Liver (tissue), 9 donors: ENCODE results near the gene CHCT1. TPM values are rescaled to one million over a fixed set of nuclear protein-coding genes. Genes with fewer than 3 reads are reported as not detected.
"Not testable (repeated sequence)": the region's sequence is repeated elsewhere in the genome, so short reads cannot be mapped to it uniquely, and the experiment has no call there.

Experiments used
- DNase-seq: peaks from one replicate; pipeline ENCODE4 v3.0.0-alpha.2; 2017; ENCODE audit warnings: low spot score
- H3K27ac ChIP-seq, 2 donors: one replicate each; pipeline ENCODE4 v1.7.0; 2013; ENCODE audit warnings: inconsistent platforms in 2 of 2, low read length in 2 of 2, control low read depth in 1 of 2, low read depth in 1 of 2, mild to moderate bottlenecking in 1 of 2
- H3K27me3 ChIP-seq, 4 donors: one replicate each; pipeline versions ENCODE4 v1.6.1 to v1.7.0; 2013; ENCODE audit warnings: low read length in 3 of 4, inconsistent platforms in 1 of 4, mild to moderate bottlenecking in 1 of 4, moderate library complexity in 1 of 4; ENCODE audit not compliant: control insufficient read depth in 4 of 4, insufficient read depth in 4 of 4
- H3K36me3 ChIP-seq, 4 donors: one replicate each; pipeline versions ENCODE4 v1.6.1 to v1.7.0; 2013; ENCODE audit warnings: low read length in 3 of 4, mild to moderate bottlenecking in 3 of 4, low read depth in 1 of 4, moderate library complexity in 1 of 4; ENCODE audit not compliant: control insufficient read depth in 4 of 4, insufficient read depth in 3 of 4
- H3K4me1 ChIP-seq, 4 donors: one replicate each; pipeline versions ENCODE4 v1.6.1 to v1.7.0; 2013; ENCODE audit warnings: low read length in 3 of 4, mild to moderate bottlenecking in 3 of 4, moderate library complexity in 1 of 4; ENCODE audit not compliant: control insufficient read depth in 4 of 4, insufficient read depth in 4 of 4
- H3K4me3 ChIP-seq, 3 donors: one replicate each; pipeline versions ENCODE4 v1.6.1 to v1.7.0; 2013; ENCODE audit warnings: low read length in 3 of 3, control low read depth in 1 of 3, low read depth in 1 of 3, mild to moderate bottlenecking in 1 of 3
- H3K9ac ChIP-seq, 2 donors: one replicate each; pipeline ENCODE4 v1.7.0; 2013; ENCODE audit warnings: low read length in 2 of 2, mild to moderate bottlenecking in 2 of 2, moderate library complexity in 2 of 2, control low read depth in 1 of 2, low read depth in 1 of 2
- H3K9me3 ChIP-seq, 4 donors: one replicate each; pipeline versions ENCODE4 v1.6.1 to v1.7.0; 2013; ENCODE audit warnings: low read length in 3 of 4; ENCODE audit not compliant: control insufficient read depth in 4 of 4
- CTCF ChIP-seq: fragments of 150-350 bp; IDR thresholded peaks from 2 replicates; pipeline ENCODE4 v1.5.1; 2017; ENCODE audit warnings: improper control_type of control experiment, low read depth, low read length; ENCODE audit not compliant: missing input control
- EGR1 ChIP-seq, 2 donors: IDR thresholded peaks; 2 replicates each; pipeline ENCODE4 v1.6.1; 2016 to 2018; ENCODE audit warnings: antibody characterized with exemption in 2 of 2, low read depth in 2 of 2
- FOXA1 ChIP-seq: IDR thresholded peaks from 2 replicates; pipeline ENCODE4 v1.6.1; 2016; ENCODE audit warnings: antibody characterized with exemption
- FOXA2 ChIP-seq: IDR thresholded peaks from 2 replicates; pipeline ENCODE4 v1.6.1; 2016; ENCODE audit warnings: antibody characterized with exemption
- GABPA ChIP-seq, 2 donors: IDR thresholded peaks in 1 of 2; conservative IDR thresholded peaks in 1 of 2; 2 replicates each; pipeline ENCODE4 v1.6.1; 2016; ENCODE audit warnings: antibody characterized with exemption in 2 of 2, mild to moderate bottlenecking in 1 of 2, moderate library complexity in 1 of 2
- HNF4A ChIP-seq, 2 donors: conservative IDR thresholded peaks; 2 replicates each; pipeline ENCODE4 v1.6.1; 2016; ENCODE audit warnings: antibody characterized with exemption in 2 of 2, mild to moderate bottlenecking in 2 of 2
- HNF4G ChIP-seq: IDR thresholded peaks from 2 replicates; pipeline ENCODE4 v1.6.1; 2016; ENCODE audit warnings: antibody characterized with exemption
- MAX ChIP-seq: IDR thresholded peaks from 2 replicates; pipeline ENCODE4 v1.6.1; 2016; ENCODE audit warnings: antibody characterized with exemption
- RAD21 ChIP-seq, 2 donors: IDR thresholded peaks; 2 replicates each; pipeline ENCODE4 v1.6.1; 2016; ENCODE audit warnings: antibody characterized with exemption in 2 of 2, mild to moderate bottlenecking in 2 of 2
- SP1 ChIP-seq: IDR thresholded peaks from 2 replicates; pipeline ENCODE4 v1.6.1; 2018; ENCODE audit warnings: antibody characterized with exemption, mild to moderate bottlenecking
- YY1 ChIP-seq: IDR thresholded peaks from 2 replicates; pipeline ENCODE4 v1.6.1; 2016; ENCODE audit warnings: antibody characterized with exemption, mild to moderate bottlenecking
- ZBTB33 ChIP-seq: IDR thresholded peaks from 2 replicates; pipeline ENCODE4 v1.6.1; 2016; ENCODE audit warnings: antibody characterized with exemption
- WGBS: extraction: QIAGEN DNeasy Blood & Tissue Kit; methylation state at CpG from one replicate; pipeline ENCODE4 v1.1.7; 2013; 5-methylcytosine and 5-hydroxymethylcytosine counted together
- polyA plus RNA-seq, 2 donors: library from polyadenylated mRNA; stranded (reverse) in 1 of 2; unstranded in 1 of 2; fragments of 200-250 nt in 1 of 2; fragments of >200 nt in 1 of 2; fragmentation: Nextera tagmentation in 1 of 2; extraction: Ambion mirVana in 1 of 2; gene quantifications; one replicate each; pipeline versions ENCODE4 v1.2.1 to v1.2.3, GENCODE V29; 2013 to 2015
- total RNA-seq, 2 donors: library from RNA; depleted of rRNA; stranded (reverse); fragments of >200 nt; gene quantifications; one replicate each; pipeline ENCODE4 v1.2.3, GENCODE V29; 2014
- TF ChIP-seq, protein P1 (sequence below): IDR thresholded peaks from 2 replicates; pipeline ENCODE4 v1.6.1; 2016; ENCODE audit warnings: antibody characterized with exemption, mild to moderate bottlenecking
- donor health status: healthy.
- donor health status: healthy.
- donor health status: healthy.
- donor health status: healthy.
- donor health status: healthy.

CHCT1 gene
- total and polyA plus RNA-seq, 4 donors = not detected

DNA sequence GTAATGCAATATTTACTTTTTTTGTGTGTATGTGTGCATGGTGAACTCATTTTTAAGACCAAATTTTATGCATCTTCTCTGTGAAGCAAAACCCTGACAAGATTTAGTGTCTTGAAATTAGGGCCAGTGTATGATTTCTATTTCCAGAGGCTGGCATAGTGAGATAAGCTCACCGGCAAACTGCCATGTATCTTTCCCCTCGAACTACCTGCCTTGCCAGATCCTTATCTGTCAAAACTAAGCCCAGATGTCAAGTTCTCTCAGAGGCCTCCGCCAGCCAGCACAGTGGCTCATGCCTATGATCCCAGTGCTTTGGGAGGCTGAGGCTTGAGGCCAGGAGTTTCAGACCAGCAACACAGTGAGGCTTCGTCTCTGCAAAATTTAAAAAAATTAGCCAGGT is 40.3 kb upstream of the CHCT1 start:
- H3K36me3 ChIP-seq = no peaks in the 10 kb centered on the region
- no peak overlapping the region for H3K27ac ChIP-seq
- H3K4me3 ChIP-seq = no peak overlapping the region
- TF ChIP-seq MAX (no peak), HNF4A (conservative IDR thresholded peaks at IDR 0.05) (no peak), HNF4G (no peak), RAD21 (IDR thresholded peaks at IDR 0.05) (no peak), FOXA2 (no peak), ZBTB33 (no peak), CTCF (no peak), FOXA1 (no peak)
- no peak overlapping the region for H3K9ac ChIP-seq
- 82% methylated on average over 4 of the region's 4 CpGs for WGBS
- no peak for DNase-seq
- H3K4me1 ChIP-seq = peaks cover 0 to 16% (median 1%) of the 10 kb centered on the region in 4 donors
- H3K27me3 ChIP-seq = no peaks in the 10 kb centered on the region
- H3K9me3 ChIP-seq = no peaks in the 10 kb centered on the region

DNA sequence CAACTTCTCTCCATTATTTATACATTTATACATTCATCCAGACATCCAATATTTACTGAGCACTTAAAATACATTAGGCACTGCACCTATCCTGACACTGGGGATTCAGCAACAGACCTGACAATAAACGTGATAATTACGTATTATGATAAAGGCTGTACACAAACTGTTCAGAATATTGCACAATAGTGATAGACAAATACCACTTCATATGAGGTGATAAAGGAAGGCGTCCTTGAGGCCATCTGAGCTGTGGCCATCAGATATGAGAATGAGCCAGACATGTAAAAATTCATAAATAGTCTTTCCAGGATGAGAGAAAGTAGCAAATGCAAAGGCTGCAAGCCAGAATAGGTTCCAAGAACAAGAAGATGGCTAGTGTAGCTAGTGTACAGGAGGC is 38.9 kb upstream of the CHCT1 start:
- H3K9ac ChIP-seq = no peak overlapping the region
- 24% methylated on average over 3 of the region's 3 CpGs for WGBS
- H3K36me3 ChIP-seq = no peaks in the 10 kb centered on the region
- peaks cover 0 to 17% (median 1%) of the 10 kb centered on the region in 4 donors for H3K4me1 ChIP-seq
- no peak for TF ChIP-seq HNF4G
- no peak for TF ChIP-seq GABPA (IDR thresholded peaks at IDR 0.05 in 1 of 2, conservative IDR thresholded peaks at IDR 0.05 in 1 of 2)
- TF ChIP-seq YY1 = no peak
- no peak for TF ChIP-seq EGR1 (IDR thresholded peaks at IDR 0.05; ENCODE audit: low read depth in 2 of 2)
- TF ChIP-seq, protein P1, sequence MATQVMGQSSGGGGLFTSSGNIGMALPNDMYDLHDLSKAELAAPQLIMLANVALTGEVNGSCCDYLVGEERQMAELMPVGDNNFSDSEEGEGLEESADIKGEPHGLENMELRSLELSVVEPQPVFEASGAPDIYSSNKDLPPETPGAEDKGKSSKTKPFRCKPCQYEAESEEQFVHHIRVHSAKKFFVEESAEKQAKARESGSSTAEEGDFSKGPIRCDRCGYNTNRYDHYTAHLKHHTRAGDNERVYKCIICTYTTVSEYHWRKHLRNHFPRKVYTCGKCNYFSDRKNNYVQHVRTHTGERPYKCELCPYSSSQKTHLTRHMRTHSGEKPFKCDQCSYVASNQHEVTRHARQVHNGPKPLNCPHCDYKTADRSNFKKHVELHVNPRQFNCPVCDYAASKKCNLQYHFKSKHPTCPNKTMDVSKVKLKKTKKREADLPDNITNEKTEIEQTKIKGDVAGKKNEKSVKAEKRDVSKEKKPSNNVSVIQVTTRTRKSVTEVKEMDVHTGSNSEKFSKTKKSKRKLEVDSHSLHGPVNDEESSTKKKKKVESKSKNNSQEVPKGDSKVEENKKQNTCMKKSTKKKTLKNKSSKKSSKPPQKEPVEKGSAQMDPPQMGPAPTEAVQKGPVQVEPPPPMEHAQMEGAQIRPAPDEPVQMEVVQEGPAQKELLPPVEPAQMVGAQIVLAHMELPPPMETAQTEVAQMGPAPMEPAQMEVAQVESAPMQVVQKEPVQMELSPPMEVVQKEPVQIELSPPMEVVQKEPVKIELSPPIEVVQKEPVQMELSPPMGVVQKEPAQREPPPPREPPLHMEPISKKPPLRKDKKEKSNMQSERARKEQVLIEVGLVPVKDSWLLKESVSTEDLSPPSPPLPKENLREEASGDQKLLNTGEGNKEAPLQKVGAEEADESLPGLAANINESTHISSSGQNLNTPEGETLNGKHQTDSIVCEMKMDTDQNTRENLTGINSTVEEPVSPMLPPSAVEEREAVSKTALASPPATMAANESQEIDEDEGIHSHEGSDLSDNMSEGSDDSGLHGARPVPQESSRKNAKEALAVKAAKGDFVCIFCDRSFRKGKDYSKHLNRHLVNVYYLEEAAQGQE = no peak
- TF ChIP-seq MAX = no peak
- no peak for TF ChIP-seq SP1
- H3K4me3 ChIP-seq = no peak overlapping the region
- no peak overlapping the region for H3K27ac ChIP-seq
- DNase-seq = no peak
- no peaks in the 10 kb centered on the region for H3K27me3 ChIP-seq
- no peaks in the 10 kb centered on the region for H3K9me3 ChIP-seq

DNA sequence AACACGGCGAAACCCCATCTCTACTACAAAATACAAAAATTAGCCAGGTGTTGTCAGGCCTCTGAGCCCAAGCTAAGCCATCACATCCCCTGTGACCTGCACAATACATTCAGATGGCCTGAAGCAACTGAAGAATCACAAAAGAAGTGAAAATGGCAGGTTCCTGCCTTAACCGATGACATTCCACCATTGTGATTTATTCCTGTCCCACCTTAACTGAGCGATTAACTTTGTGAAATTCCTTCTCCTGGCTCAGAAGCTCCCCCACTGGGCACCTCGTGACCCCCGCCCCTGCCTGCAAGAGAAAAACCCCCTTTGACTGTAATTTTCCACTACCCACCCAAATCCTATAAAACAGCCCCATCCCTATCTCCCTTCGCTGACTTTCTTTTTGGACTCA is 37.4 kb upstream of the CHCT1 start:
- not testable (repeated sequence) for H3K9ac ChIP-seq, H3K4me3 ChIP-seq, DNase-seq, H3K27me3 ChIP-seq, H3K36me3 ChIP-seq, H3K9me3 ChIP-seq, H3K27ac ChIP-seq
- H3K4me1 ChIP-seq = peaks cover 0 to 17% (median 1%) of the 10 kb centered on the region in 4 donors
- 96% methylated on average over 7 of the region's 7 CpGs for WGBS
